Stimulated activated naive CD4-positive, alpha-beta T cell treated with Interleukin-2 at 50 U/mL for 16 hours (primary cell): ENCODE data around the gene LCE2C.
"Not testable (repeated sequence)": the region's sequence is repeated elsewhere in the genome, so short reads cannot be mapped to it uniquely, and the experiment has no call there.

Experiments
- DNase-seq: peaks from one replicate; lab custom pipeline; 2025; lab: John Stamatoyannopoulos, UW

LCE2C gene, protein sequence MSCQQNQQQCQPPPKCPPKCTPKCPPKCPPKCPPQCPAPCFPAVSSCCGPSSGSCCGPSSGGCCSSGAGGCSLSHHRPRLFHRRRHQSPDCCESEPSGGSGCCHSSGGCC

DNA sequence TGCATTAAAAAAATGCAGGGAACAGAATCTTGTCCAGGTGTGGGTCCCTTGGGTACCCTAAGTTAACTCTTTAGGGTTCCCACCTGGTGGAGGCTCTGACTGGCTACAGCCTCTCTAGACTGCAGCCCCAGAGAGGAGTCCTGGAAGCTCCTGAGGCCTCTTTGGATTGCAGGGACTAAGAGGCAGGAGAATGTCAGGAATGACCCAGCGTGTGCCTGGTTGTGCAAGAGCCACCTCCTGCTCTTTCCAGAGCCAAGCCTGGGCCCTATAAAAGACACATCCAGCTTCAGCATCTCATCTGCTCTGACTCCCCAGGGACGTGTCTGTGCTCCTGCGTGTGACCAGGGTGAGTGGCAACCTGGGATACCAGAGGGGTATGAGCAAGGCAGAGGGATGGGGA lies at the start of gene LCE2C:
Gene LCE2C, plus strand, starts transcription at position 297 of the 400 bp plus-strand sequence. CDS start 737 bp downstream, outside the sequence.
- DNase-seq, result not testable (repeated sequence)

DNA sequence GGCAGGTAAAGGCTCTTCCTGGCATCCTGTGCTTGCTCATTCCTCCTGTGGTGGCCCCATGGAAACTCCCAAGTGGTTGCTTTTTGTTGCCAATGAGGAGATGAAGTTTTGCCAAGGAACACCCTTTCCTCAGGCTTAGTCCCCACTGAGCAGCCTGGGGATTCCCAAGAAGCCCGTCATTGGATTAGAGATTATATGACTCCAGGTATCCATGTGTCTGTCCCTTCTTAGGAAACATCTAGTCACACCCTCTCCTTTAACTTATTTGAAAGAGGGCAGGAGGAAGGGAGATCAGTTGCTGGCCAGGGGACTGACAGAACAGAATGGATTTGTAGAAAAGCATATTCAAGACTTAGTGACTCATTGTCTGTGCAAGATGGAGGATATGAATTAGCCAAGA lies 48.3 kb upstream of the LCE2C start:
- DNase-seq, result no peak

DNA sequence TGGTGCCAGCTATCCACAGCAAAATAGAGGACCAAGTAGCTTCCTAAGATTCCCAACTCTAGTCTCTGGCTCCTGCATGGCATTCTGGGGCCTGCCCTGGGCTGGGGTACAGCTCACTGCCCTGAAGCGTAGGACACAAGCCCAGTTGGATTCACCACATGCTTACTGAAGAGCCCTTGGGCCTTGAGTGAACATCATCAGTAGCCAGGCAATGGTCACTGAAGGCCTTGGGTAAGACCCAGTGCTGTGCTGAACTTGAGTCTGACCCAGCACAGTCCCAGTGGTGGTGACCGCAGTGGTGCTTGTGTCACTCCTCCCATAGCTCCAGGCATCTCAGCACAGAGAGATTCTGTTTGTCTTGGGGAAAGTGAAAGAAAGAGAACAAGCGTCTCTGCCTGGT lies 44.5 kb upstream of the LCE2C start:
- no peak for DNase-seq

DNA sequence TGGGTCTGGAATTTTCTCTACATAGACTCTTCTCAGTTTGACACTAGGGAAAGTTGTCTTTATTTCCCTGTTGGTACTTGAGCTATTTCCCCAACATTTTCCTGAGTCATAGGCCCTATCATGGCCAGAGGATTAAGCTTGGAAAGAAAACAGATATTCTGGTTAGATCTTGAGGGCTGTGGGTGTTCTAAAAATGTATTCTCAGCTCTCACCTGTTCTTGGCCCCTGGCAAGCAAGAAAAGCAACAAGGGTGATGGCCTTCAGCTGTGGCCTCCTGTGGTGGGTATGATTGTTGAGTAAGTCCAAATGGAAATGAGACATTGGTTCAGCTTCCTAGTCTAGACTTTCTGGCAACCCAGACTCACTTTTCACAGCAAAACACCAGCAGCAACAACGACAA lies 34.7 kb upstream of the LCE2C start:
- no peak for DNase-seq

DNA sequence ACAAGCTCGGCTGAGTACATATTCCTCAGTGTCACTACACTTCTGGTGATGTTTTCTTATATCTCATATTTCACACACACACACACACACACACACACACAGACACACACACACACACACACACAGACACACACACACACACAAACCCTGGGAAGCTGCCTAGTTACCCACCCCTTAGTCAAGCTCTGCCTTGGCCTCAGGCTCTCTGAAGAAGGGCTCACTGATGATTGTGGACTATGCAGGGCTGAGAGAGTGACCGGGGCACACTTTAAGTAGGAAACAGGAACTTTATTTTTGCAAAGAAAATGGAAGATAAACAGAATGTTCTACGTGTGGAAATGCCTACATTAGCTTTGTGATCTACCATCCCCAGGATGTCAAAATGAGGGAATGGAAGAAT lies 31.1 kb upstream of the LCE2C start:
- no peak for DNase-seq

DNA sequence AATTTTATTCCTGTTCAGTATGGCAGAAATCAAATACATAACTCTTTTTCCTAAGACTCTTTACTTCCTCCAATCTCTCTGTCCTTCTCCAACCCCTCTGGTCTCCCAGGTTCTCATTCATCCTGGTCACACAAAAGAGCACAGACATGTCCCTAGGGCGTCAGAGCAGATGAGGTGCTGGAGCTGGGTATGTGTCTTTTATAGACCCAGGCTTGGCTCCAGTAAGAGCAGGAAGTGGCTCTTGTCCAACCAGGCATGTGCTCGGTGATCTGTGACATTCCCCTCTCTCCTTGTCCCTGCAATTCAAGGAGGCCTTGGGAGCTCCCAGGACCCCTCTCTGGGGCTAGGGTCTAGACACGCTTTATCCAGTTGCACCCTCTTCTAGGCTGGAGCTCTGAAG lies 29.9 kb upstream of the LCE2C start:
- DNase-seq, result no peak

DNA sequence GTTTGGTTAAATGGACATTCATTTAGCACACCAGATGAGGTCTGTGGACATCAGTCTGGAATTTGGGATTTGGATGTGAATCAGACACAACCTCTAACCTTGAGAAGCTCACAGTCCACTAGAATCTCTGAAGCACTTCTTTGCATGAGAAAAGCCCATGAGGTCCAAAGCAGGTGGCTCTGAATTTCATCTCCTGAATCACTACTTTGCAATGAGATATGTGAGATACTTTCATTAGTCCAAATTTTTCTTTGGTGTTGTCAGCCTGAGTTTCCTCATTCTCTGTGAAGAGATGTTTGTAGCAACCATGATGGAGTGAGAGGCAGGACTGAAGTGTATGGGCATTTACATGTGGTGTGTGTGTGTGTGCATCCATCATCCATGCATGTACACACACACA lies 28.4 kb upstream of the LCE2C start:
- no peak for DNase-seq

DNA sequence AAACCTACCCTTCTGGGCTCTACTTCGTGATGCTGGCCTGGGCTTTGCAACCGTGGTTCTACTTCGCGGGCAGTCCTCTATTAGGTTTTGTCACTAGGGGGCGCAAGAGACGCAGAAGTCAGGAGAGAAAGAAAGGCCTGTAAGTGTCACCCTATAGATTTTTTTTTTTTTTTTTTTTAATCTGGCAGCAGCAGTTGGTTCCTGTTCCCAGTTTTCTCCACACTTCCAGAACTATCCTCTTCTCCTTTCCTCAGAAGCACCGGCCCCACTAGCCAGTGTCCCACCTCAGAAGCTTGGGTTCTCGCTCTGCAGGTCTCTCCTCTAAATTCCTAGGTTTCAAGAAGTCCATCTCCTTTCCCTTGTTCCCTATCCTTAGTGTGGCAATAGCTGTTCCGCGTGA lies 21.0 kb upstream of the LCE2C start:
- DNase-seq, result peak; percentile 5

DNA sequence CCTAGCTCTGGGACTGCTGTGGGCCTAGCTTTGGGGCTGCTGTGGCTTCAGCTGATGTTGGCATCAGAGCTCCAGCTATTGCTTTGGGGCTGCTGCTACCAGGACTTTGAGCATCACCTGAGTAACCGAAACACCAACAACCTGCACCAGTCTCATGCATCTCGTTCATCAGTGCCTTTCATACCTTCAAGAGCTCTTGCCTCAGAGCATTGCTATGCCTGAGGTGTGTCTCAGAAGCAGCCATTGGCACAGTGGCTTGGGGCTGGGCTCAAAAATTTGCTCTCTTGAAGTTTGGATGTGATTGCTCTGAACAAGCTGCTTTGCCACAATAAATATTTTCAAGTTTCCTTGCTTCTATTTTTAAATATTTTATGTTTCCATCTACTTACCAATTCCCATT lies 18.6 kb upstream of the LCE2C start:
- DNase-seq, result no peak

DNA sequence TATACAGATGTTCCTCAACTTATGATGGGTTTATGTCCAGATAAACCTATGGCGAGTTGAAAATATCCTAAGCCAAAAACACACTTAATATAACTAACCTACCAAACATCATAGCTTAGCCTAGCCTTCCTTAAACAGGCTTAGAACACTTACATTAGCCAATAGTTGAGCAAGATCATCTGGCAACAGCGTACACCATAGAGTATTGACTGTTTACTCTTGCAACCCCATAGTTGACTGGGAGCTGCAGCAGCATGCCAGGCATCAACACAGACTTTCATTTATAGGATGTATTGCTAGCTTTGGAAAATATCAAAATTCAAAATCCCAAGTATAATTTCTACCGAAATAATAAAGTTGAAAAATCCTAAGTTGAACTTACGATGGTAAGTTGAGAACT lies 17.4 kb upstream of the LCE2C start:
- no peak for DNase-seq

DNA sequence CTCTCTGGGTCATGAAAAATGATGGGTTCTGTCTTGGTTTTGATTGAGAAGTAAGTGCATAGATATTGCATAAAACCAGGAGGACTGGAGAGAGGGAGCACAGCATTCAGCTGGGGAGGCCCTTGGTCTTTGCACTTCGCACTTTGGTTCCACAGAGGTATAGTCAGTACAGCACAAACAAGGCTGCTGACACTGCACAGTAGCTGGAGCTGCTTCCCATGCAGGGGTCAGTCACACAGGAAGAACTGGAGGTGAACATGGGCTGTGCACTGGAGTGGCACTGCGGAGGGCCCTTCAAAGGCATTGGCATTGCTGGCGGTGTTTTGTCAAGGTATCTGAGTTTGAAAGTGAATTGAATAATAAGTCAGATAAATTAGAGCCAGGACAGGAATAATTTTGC lies 16.4 kb upstream of the LCE2C start:
- no peak for DNase-seq

DNA sequence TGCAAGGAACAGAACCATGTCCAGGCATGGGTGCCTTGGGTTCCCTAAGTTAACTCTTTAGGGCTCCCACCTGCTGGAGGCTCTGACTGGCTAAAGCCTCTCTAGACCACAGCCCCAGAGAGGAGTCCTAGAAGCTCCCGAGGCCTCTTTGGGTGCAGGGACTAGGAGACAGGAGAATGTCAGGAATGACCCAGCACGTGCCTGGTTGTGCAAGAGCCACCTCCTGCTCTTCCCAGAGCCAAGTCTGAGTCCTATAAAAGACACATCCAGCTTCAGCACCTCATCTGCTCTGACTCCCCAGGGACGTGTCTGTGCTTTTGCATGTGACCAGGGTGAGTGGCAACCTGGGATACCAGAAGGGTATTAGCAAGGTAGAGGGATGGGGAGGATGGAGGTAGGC lies 12.0 kb upstream of the LCE2C start, which contains the start of gene LCE2D:
Gene LCE2D, plus strand, starts transcription at position 283 of the 400 bp plus-strand sequence. CDS start 726 bp downstream, outside the sequence.
- no peak for DNase-seq

DNA sequence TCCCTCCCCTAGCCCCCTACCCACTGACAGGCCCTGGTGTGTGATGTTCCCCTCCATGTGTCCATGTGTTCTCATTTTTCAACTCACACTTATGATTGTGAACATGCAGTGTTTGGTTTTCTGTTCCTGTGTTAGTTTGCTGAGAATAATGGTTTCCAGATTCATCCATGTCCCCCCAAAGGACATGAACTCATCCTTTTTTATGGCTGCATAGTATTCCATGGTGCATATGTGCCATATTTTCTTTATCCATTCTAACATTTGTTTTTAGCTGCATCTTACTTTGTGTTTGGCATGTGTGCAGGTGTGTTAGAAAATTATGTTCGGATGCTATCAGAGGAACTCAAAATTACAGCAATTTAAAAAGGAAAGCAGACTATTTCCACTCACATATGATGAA lies 8.9 kb upstream of the LCE2C start:
- DNase-seq, result not testable (repeated sequence)

DNA sequence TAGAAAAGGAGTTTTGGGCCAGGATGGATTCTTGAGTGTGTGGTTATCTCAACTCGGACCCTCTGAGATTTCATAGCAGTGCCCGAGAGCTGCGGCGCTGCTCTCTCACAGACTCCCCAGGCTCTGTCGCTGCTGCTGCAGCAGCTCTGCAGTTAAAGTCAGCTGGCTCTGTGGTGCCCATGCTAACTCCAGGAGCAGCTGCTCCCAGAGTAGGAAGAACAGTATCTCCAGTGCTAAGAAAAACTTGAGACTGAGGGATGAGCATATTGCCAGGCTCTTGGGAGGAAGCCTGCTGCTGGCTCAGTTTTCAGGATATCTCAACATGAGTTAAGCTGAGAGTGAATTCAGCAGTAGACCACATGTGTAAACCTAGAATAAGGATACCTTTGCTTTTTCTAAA lies 7.4 kb upstream of the LCE2C start:
- no peak for DNase-seq

DNA sequence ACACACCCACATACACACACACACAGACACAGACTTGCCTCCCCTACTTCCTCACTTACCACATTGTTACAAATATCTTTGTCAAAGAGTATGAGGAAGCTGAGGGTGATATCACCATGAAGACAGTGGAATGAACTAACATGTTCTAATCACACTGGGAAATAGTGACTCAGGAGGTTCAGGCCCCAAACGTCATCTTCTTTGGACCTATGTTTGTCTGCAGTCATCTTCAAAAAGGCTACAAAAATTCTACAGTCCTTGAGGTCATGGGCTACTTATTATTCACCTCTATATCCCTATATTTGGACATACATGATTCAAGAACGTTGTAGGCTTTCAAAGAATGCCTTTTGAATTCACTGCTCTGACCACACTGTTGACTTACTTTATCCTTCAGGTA lies 2.1 kb upstream of the LCE2C start:
- DNase-seq, result no peak

DNA sequence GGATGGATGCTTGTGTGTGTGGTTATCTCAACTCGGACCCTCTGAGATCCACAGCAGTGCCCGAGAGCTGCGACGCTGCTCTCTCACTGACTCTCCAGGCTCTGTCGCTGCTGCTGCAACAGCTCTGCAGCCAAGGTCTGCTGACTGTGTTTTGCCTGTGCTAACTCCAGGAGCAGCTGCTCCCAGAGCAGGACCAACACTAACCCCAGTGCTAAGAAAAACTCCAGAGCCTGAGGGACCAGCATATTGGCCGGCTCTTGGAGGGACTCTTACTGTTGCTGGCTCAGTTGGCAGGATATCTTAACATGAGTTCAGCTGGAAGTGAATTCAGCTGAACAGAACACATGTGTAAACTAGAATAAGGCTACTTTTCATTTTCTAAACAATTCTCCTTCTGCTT lies 4.4 kb downstream of the LCE2C start:
- DNase-seq, result no peak

DNA sequence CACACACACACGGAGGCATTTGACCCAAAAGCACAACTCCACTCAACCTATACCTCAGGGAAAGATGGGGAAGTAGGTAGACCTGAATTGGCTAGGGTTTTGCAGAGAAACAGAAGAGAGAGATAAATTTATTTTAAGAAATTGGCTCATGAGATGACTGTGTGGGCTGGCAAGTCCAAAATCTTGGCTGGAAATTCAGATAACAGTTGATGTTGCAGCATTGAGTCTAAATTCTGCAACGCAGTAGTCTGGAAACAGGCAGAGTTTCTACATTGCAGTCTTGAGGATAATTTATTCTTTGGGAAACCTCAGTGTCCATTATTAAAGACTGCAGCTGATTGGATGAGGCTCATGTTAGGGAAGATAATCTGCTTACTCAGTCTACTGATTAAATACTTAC lies 6.5 kb downstream of the LCE2C start:
- DNase-seq, result no peak

DNA sequence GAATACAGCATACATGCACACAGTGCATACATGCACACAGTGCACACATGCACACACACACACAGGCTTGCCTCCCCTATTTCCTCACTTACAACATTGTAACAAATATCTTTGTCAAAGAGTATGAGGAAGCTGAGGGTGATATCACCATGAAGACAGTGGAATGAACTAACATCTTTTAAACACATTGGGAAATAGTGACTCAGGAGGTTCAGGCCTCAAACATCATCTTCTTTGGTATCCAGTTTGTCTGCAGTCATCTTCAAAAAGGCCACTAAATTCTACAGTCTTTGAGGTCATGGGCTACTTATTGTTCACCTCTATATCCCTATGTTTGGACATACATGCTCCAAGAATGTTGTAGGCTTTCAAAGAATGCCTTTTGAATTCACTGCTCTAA lies 8.8 kb downstream of the LCE2C start:
- no peak for DNase-seq

DNA sequence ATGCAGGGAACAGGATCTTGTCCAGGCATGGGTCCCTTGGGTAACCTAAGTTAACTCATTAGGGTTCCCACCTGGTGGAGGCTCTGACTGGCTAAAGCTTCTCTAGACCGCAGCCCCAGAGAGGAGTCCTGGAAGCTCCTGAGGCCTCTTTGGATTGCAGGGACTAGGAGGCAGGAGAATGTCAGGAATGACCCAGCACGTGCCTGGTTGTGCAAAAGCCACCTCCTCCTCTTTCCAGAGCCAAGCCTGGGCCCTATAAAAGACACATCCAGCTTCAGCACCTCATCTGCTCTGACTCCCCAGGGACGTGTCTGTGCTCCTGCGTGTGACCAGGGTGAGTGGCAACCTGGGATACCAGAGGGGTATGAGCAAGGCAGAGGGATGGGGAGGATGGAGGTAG lies 10.7 kb downstream of the LCE2C start, which contains the start of gene LCE2B:
Gene LCE2B, plus strand, starts transcription at position 301 of the 400 bp plus-strand sequence. CDS start 721 bp downstream, outside the sequence.
- DNase-seq, result not testable (repeated sequence)

DNA sequence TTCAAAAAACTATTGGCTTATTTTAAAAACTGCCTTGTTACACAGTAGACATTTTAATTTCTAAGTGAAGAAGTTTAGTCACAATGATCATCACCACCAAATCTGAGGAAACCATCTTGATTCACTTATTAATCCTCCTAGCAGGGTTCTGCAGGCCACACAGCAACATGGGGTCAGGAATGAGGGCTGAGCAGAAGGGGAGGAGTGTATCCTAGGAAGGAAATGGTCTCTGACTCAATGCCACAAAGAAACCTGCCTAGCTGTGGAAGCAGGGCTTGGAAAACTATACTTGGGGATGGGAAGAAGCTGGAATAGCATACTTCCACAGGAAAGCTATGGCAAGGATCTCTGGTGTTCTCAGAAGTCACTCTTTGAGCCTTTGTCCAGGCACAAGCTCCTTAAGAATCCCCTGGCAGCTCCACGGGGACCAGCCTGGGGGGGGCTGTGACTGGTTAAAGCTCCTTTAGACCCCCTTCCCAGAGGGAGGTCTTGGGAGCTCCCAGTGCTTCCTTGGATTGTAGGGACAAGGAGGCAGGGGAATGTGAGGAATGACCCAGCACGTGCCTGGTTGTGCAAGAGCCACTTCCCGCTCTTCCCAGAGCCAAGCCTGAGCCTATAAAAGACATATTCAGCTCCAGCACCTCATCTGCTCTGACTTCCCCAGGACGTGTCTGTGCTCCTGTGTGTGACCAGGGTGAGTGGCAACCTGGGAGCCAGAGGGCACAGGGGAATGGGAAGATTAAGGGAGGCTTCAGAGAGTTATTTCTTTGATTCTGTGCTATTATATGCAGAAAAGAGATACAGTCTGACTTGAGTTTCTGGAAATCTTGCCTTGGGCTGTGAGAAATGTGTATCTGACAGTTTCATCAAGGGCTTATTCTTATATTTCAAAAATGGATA lies 22.9 kb downstream of the LCE2C start, which contains the start of gene LCE2A:
Gene LCE2A, plus strand, starts transcription at position 645 of the 900 bp plus-strand sequence. CDS start 557 bp downstream, outside the sequence.
- DNase-seq, result no peak

DNA sequence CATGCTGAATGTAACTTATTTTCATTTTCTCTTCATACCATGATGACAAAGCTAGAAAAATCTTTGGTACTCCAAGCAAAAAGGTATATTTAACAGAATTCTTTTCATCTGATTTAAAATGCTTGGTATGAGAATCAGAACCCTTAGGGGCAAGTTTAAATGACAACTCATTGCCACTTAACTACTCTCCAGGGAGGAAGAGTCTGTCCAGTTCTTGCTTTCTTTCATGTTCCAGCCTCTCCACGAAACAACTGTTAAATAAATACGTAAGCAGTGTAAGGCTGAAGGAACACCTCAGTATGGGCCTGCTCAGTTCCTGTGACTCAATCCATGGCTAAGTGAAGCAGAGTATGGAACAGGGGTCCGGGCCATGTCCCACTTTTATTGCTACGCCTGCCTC lies 24.7 kb downstream of the LCE2C start:
- no peak for DNase-seq

DNA sequence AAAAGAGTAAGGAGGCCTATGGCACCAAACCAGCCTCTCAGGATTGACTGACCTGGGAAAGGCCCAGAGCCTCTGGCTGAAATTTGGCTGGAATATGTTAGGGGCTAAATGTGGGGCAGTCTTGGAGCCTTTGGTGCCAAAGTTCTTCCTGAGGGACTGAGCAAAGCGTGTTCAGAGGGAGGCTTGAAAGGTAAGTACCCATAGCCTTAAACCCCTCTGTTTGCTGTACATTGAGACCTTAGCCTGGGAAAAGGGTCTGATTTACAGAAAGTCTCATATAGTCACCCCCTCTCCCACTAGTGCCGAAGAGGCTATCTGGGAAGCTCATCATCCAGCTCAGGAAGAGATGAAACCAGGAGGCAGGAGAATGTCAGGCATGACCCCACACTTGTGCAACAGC lies 32.8 kb downstream of the LCE2C start, which contains the start of gene LCE4A:
Gene LCE4A, plus strand, starts transcription at position 301 of the 400 bp plus-strand sequence. CDS start 916 bp downstream, outside the sequence.
- DNase-seq, result no peak

DNA sequence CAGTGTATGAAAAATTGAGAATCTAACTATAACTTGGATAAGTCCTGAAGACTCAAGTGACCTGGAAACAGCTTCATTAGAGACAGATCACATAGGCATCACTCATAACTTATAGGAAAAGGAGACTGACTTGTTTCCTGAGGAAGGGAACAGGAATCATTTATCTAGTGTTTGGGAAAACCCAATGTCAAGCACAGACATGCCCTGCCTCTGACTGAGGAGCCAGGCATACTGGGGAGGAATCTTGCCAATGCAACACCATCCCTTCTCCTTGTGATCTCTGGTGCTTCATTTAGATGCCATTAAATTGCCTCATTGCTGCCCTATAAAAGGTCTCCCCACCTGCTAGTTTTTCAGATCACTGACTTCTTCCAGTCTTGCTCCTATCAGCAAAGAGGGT lies 43.2 kb downstream of the LCE2C start:
- no peak for DNase-seq
